K562 (cell line): ENCODE measurements around the gene KRTAP2-4. TPM values are rescaled to one million over a fixed set of nuclear protein-coding genes. Genes with fewer than 3 reads are reported as not detected.
"Not testable (repeated sequence)": the region's sequence is repeated elsewhere in the genome, so short reads cannot be mapped to it uniquely, and the experiment has no call there.

Experiments used
- ATAC-seq: fragments of 200-7000 bp; cut with Tn5 transposase; 3 replicates; pipeline ENCODE4 v1.9.1; 2020; ENCODE audit warnings: moderate library complexity
- BruUV-seq: library from RNA; stranded (reverse); fragments of 400-500 nt; replicated peaks from 2 replicates; lab custom pipeline; 2021; lab: Mats Ljungman, UMichigan
- CTCF ChIA-PET: fragments of 300-600 bp; formaldehyde crosslinking; extraction: SDS; loops from one replicate; lab custom pipeline; 2021; ENCODE audit warnings: low intra/inter-chr PET ratio; lab: Yijun Ruan, JAX
- POLR2A ChIA-PET: fragments of 300-600, 350-650 bp; sonication (Branson Sonifier 250); formaldehyde crosslinking; extraction: SDS; loops from one replicate; lab custom pipeline; 2021; ENCODE audit warnings: antibody characterized with exemption, inconsistent platforms; lab: Yijun Ruan, JAX
- DNase-seq, 4 experiments: peaks; one replicate each; pipeline versions ENCODE4 v3.0.0 to v3.0.0-alpha.2; 2011 to 2018; ENCODE audit warnings: low spot score in 3 of 4, mixed read lengths in 3 of 4; ENCODE audit errors: extremely low read depth in 1 of 4
- FAIRE-seq: peaks from 2 replicates; lab custom pipeline; 2011; peaks lifted over from hg19 to GRCh38; lab: Jason Lieb, UNC
- H2AFZ ChIP-seq: 2 replicates; pipeline ENCODE4 v1.6.0; 2011; ENCODE audit warnings: low read depth, low read length, control low read depth, inconsistent platforms
- H3K27ac ChIP-seq: fragments of 200-600 bp; 3 replicates; pipeline ENCODE4 v1.8.0; 2011; ENCODE audit warnings: low read depth, mild to moderate bottlenecking, control low read depth, inconsistent platforms, low read length, moderate library complexity, mixed read lengths; ENCODE audit errors: extremely low read depth
- H3K27me3 ChIP-seq, 2 experiments: fragments of 300-600 bp in 1 of 2; 2 replicates in 1 of 2; 3 replicates in 1 of 2; pipeline versions ENCODE4 v1.6.0 to v1.8.0; 2011; ENCODE audit warnings: inconsistent platforms in 2 of 2, low read length in 2 of 2, mild to moderate bottlenecking in 1 of 2, mixed read lengths in 1 of 2, moderate library complexity in 1 of 2; ENCODE audit not compliant: control insufficient read depth in 2 of 2, insufficient read depth in 2 of 2
- H3K36me3 ChIP-seq: fragments of 300-600 bp; 3 replicates; pipeline ENCODE4 v1.8.0; 2011; ENCODE audit warnings: mild to moderate bottlenecking, low read length, inconsistent platforms; ENCODE audit not compliant: control insufficient read depth, insufficient read depth
- H3K4me1 ChIP-seq, 2 experiments: fragments of 200-600 bp in 1 of 2; replicated peaks in 1 of 2; 2 replicates in 1 of 2; 3 replicates in 1 of 2; pipeline versions ENCODE4 v1.5.1 to v1.8.0; 2011; ENCODE audit warnings: inconsistent platforms in 2 of 2, low read length in 2 of 2, mild to moderate bottlenecking in 1 of 2, mixed read lengths in 1 of 2, moderate library complexity in 1 of 2; ENCODE audit not compliant: control insufficient read depth in 2 of 2, insufficient read depth in 2 of 2
- H3K4me2 ChIP-seq: 2 replicates; pipeline ENCODE4 v1.6.1; 2011; ENCODE audit warnings: low read length, control low read depth, inconsistent platforms, mixed read lengths; ENCODE audit not compliant: insufficient read depth
- H3K4me3 ChIP-seq: fragments of 200-600 bp; sonication (generic), shearing (Covaris generic); 2 replicates; pipeline ENCODE4 v1.5.1; 2016; ENCODE audit warnings: control low read depth, inconsistent platforms
- H3K79me2 ChIP-seq: fragments of 200-600 bp; 3 replicates; pipeline ENCODE4 v1.8.0; 2011; ENCODE audit warnings: low read length, inconsistent platforms; ENCODE audit not compliant: control insufficient read depth, insufficient read depth
- H3K9ac ChIP-seq, 2 experiments: 2 replicates each; pipeline versions ENCODE4 v1.6.0 to v1.6.1; 2011; ENCODE audit warnings: low read depth in 2 of 2, low read length in 2 of 2, control low read depth in 1 of 2, inconsistent platforms in 1 of 2, mild to moderate bottlenecking in 1 of 2, mixed read lengths in 1 of 2; ENCODE audit not compliant: insufficient read depth in 1 of 2
- H3K9me1 ChIP-seq: one replicate; pipeline ENCODE4 v1.6.0; 2011; ENCODE audit warnings: inconsistent platforms, mild to moderate bottlenecking, low read length, moderate library complexity; ENCODE audit not compliant: control insufficient read depth, insufficient read depth
- H3K9me3 ChIP-seq: replicated peaks from 2 replicates; pipeline ENCODE4 v1.5.1; 2011; ENCODE audit warnings: low read depth, low read length, inconsistent platforms; ENCODE audit not compliant: control insufficient read depth, insufficient read depth
- H4K20me1 ChIP-seq: replicated peaks from 2 replicates; pipeline ENCODE4 v1.6.1; 2011; ENCODE audit warnings: low read length, inconsistent platforms, mixed read lengths; ENCODE audit not compliant: control insufficient read depth, insufficient read depth
- MTA3 ChIP-seq: fragments of 450-650 bp; formaldehyde crosslinking; IDR thresholded peaks from 2 replicates; pipeline ENCODE4 v1.6.1; 2017; ENCODE audit warnings: mild to moderate bottlenecking, borderline replicate concordance
- ZFP1 ChIP-seq: fragments of 450-650 bp; formaldehyde crosslinking; IDR thresholded peaks from 2 replicates; pipeline ENCODE4 v1.4.0; 2020; ENCODE audit warnings: mild to moderate bottlenecking, mixed read lengths
- ZNF253 ChIP-seq: fragments of 250-450 bp; sonication (Bioruptor Pico); conservative IDR thresholded peaks from 2 replicates; pipeline ENCODE4 v1.6.1; 2021; ENCODE audit warnings: mild to moderate bottlenecking
- WGBS: fragments of 100-300 bp; shearing (Covaris generic); methylation state at CpG from one replicate; pipeline ENCODE4 v1.1.6; 2016; ENCODE audit warnings: low coverage, mixed read lengths; ENCODE audit not compliant: insufficient coverage; ENCODE audit errors: missing lambda C conversion rate; 5-methylcytosine and 5-hydroxymethylcytosine counted together
- in situ Hi-C: fragments of 300-500 bp; cut with MboI; formaldehyde crosslinking; loops from 4 replicates; pipeline ENCODE4 v1.15.0; 2018; ENCODE audit warnings: inconsistent platforms, mixed read lengths
- intact Hi-C: fragments of 100-400 bp; cut with micrococcal nuclease; formaldehyde crosslinking; loops from 2 replicates; pipeline ENCODE4 v1.14.2; 2022
- polyA plus RNA-seq, 8 experiments: library from polyadenylated mRNA; depleted of rRNA in 4 of 8; stranded (reverse) in 5 of 8; unstranded in 3 of 8; fragments of >200 nt; fragmentation: Nextera tagmentation in 2 of 8; fragmentation: Illumina TruSeq in 1 of 8; extraction: Ambion mirVana in 2 of 8; extraction: Trizol in 1 of 8; gene quantifications; 2 replicates each; pipeline versions ENCODE4 v1.2.1 to v1.2.3, GENCODE V29; 2011 to 2014; ENCODE audit warnings: inconsistent platforms in 1 of 8, missing spikeins in 1 of 8
- total RNA-seq, 7 experiments: library from RNA; depleted of rRNA in 6 of 7; stranded (reverse); fragments of >200 nt in 6 of 7; fragmentation: Illumina TruSeq in 2 of 7; extraction: Trizol in 2 of 7; gene quantifications; 2 replicates each; pipeline versions ENCODE4 v1.2.1 to v1.2.3, GENCODE V29; 2011 to 2021; ENCODE audit warnings: low replicate concordance in 1 of 7

KRTAP2-4 gene
- total and polyA plus RNA-seq, 9 of the 15 experiments (the other 6 are each of a cell fraction or from before 2014, with no cell fraction given): not detected

DNA sequence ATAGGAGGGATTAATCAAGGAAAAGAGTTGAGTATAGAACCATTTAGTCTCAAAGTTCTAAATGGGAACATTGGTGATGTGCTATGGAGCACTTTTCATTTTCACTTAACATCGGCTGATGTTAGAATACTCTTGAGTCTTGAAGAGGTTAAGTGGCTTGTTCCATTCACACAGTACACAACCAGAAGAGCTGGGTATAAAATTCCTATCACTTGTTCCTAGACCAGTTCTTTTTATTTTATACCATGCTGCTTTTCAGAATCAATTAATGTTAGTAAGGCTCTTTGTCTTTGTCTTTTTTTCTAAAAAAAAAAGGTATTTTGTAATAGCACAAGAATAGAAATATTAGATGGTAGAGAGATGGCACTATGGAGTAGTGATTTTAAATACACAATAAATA is 22.7 kb downstream of the KRTAP2-4 start:
- no peak for FAIRE-seq
- no peak overlapping the region for H3K4me2 ChIP-seq

DNA sequence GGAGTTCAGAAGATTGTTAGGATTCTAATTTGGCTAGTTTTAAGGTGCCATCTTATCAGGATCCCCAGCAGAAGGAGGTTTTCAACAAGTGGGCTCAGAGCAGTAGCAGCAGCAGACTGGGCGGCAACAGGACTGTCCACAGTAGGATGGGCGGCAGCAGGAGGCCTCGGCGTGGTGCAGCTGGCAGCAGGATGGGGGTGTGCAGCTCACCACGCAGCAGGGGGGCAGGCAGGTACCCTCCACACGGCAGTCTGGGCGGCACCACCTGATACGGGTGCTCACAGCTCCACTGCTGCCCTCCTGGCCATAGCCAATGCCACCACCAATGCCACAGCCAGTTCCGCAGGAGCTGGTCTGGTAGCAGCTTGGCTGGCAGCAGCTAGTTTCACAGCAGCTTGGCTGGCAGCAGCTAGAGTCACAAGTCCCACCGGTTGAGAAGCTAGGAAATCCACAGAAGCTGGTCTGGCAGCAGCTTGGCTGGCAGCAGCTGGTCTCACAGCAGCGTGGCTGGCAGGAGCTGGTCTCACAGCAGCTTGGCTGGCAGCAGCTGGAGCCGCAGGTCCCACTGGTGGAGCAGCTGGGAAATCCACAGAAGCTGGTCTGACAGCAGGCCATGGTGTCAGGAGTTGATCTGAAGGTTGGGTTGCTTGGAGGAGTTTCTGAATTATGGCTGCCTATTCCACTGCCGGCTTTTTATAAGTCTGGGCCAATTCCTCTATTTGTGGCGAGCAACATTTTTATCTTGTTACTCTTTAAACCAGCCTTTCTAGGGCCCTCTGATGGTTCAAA is 24.7 kb downstream of the KRTAP2-4 start, which contains the start of gene KRTAP1-1:
KRTAP1-1 (minus strand) TSS at position 668 of the 789 bp plus-strand sequence; CDS start at position 615, 53 bp downstream.
- CTCF ChIA-PET, H4K20me1 ChIP-seq, FAIRE-seq, H3K79me2 ChIP-seq, H3K27me3 ChIP-seq, intact Hi-C loops, DNase-seq, ATAC-seq, H3K9me3 ChIP-seq, POLR2A ChIA-PET, H3K9ac ChIP-seq, H2AFZ ChIP-seq, H3K9me1 ChIP-seq, H3K36me3 ChIP-seq, H3K4me2 ChIP-seq, BruUV-seq, H3K4me3 ChIP-seq, in situ Hi-C loops, H3K4me1 ChIP-seq, H3K27ac ChIP-seq: not testable (repeated sequence)
- WGBS: 2% methylated on average over 13 of the region's 14 CpGs

More for the DNA sequence above, 22.7 kb downstream of the KRTAP2-4 start:
- TF ChIP-seq MTA3 (no peak), ZFP1 (CRISPR knock-in tag) (peak; percentile 65; the same call in 1 of the 2 replicates), ZNF253 (CRISPR knock-in tag) (no peak)
- Histone ChIP-seq H3K9me1 (no peaks in the 10 kb centered on the region), H3K4me1 (no peaks in the 10 kb centered on the region), H2AFZ (no peak overlapping the region), H3K9ac (no peak overlapping the region), H3K27ac (no peak overlapping the region), H3K27me3 (peaks cover 0 to 2% of the 10 kb centered on the region in 2 experiments; a peak in 2 of 5 replicates), H3K4me3 (no peak overlapping the region), H3K9me3 (no peaks in the 10 kb centered on the region; the same call in 1 of the 2 replicates), H3K79me2 (no peaks in the 10 kb centered on the region), H3K36me3 (no peaks in the 10 kb centered on the region), H4K20me1 (no peaks in the 10 kb centered on the region)
- no TSS peak for BruUV-seq
- DNase-seq (no peak), ATAC-seq (no peak)
- 5% methylated on average over 1 of the region's 1 CpG for WGBS
- intact Hi-C loops (no loop called here), in situ Hi-C loops (no loop called here)
- POLR2A ChIA-PET: no interaction called here
- CTCF ChIA-PET: no interaction called here
